HFF-Myc (cell line): ENCODE measurements around the gene SH2D6.
A peak's percentile ranks its signal among the peaks of the same experiment; 100 is the strongest.

Experiments
- DNase-seq: peaks from one replicate; pipeline ENCODE4 v3.0.0-alpha.2; 2011; ENCODE audit warnings: low read depth; ENCODE audit errors: extremely low read depth
- H3K4me3 ChIP-seq: replicated peaks from 2 replicates; pipeline ENCODE4 v1.5.1; 2011; ENCODE audit warnings: low read depth, mild to moderate bottlenecking, control low read depth, low read length
- CTCF ChIP-seq: IDR thresholded peaks from 2 replicates; pipeline ENCODE4 v1.5.1; 2012; ENCODE audit warnings: mild to moderate bottlenecking, low read depth, low read length, control low read depth; ENCODE audit errors: missing control alignments

Gene SH2D6

GRCh38 chr2:85457877-85458316 lies 39.4 kb downstream of the SH2D6 start:
- H3K4me3 ChIP-seq = no peak overlapping the region
- TF ChIP-seq CTCF = no peak
- no peak for DNase-seq

GRCh38 chr2:85458601-85459563 lies 40.4 kb downstream of the SH2D6 start:
- no peak overlapping the region for H3K4me3 ChIP-seq
- no peak for DNase-seq
- no peak for TF ChIP-seq CTCF

GRCh38 chr2:85459771-85460170 lies 41.3 kb downstream of the SH2D6 start:
- no peak for TF ChIP-seq CTCF
- no peak overlapping the region for H3K4me3 ChIP-seq
- no peak for DNase-seq

GRCh38 chr2:85462322-85462721 lies 43.8 kb downstream of the SH2D6 start:
- no peak for DNase-seq
- TF ChIP-seq CTCF = no peak
- no peak overlapping the region for H3K4me3 ChIP-seq

- no peak overlapping the region for H3K4me3 ChIP-seq
- no peak for DNase-seq
- no peak for TF ChIP-seq CTCF
Observed at GRCh38 chr2:85468096-85468703, 49.7 kb downstream of the SH2D6 start.

- H3K4me3 ChIP-seq = no peak overlapping the region
- TF ChIP-seq CTCF = no peak
- DNase-seq = peak; percentile 17
Observed at GRCh38 chr2:85468704-85469349, 50.3 kb downstream of the SH2D6 start.
